Suprapubic skin (tissue), 4 donors: ENCODE measurements around the gene PRXL2A. TPM values are rescaled to one million over a fixed set of nuclear protein-coding genes. Genes with fewer than 3 reads are reported as not detected.
A peak's percentile ranks its signal among the peaks of the same experiment; 100 is the strongest.
"Not testable (repeated sequence)": the region's sequence is repeated elsewhere in the genome, so short reads cannot be mapped to it uniquely, and the experiment has no call there.

Experiments used
- DNase-seq, 2 donors: peaks; one replicate each; pipeline ENCODE4 v3.0.0-alpha.2; 2019; ENCODE audit warnings: low spot score in 2 of 2
- H3K27ac ChIP-seq: fragments of 200-600 bp; sonication (generic); one replicate; pipeline ENCODE4 v1.5.1; 2019
- H3K27me3 ChIP-seq: fragments of 200-600 bp; sonication (generic); one replicate; pipeline ENCODE4 v1.5.1; 2019
- H3K36me3 ChIP-seq: fragments of 200-600 bp; sonication (generic); one replicate; pipeline ENCODE4 v1.5.1; 2019
- H3K4me1 ChIP-seq: fragments of 200-600 bp; sonication (generic); one replicate; pipeline ENCODE4 v1.5.1; 2019
- H3K4me3 ChIP-seq: fragments of 200-600 bp; sonication (generic); one replicate; pipeline ENCODE4 v1.5.1; 2019; ENCODE audit warnings: mild to moderate bottlenecking
- H3K9me3 ChIP-seq: fragments of 200-600 bp; sonication (generic); one replicate; pipeline ENCODE4 v1.5.1; 2019
- EP300 ChIP-seq: sonication (generic); formaldehyde crosslinking; IDR thresholded peaks from one replicate; pipeline ENCODE4 v1.6.1; 2017; ENCODE audit warnings: antibody characterized with exemption
- POLR2A ChIP-seq, 2 donors: fragments of 450-650 bp; IDR thresholded peaks; one replicate each; pipeline ENCODE4 v1.6.1; 2017; ENCODE audit warnings: antibody characterized with exemption in 2 of 2, mild to moderate bottlenecking in 2 of 2, moderate library complexity in 2 of 2
- POLR2AphosphoS5 ChIP-seq, 3 donors: sonication (generic); formaldehyde crosslinking; IDR thresholded peaks; one replicate each; pipeline ENCODE4 v1.6.1; 2017; ENCODE audit warnings: antibody characterized with exemption in 3 of 3
- WGBS: methylation state at CpG from one replicate; pipeline ENCODE4 v1.1.5; 2018; 5-methylcytosine and 5-hydroxymethylcytosine counted together
- total RNA-seq, 4 donors: library from RNA; depleted of rRNA; stranded (reverse); fragments of >200 nt; gene quantifications; one replicate each; pipeline ENCODE4 v1.1.0, GENCODE V29; 2016
- TF ChIP-seq, protein P1 (sequence below), 2 donors: fragments of 200-600 bp in 1 of 2; fragments of 450-650 bp in 1 of 2; sonication (generic) in 1 of 2; IDR thresholded peaks; one replicate each; pipeline ENCODE4 v1.5.1; 2016 to 2019; ENCODE audit warnings: antibody characterized with exemption in 2 of 2, mild to moderate bottlenecking in 1 of 2, moderate library complexity in 1 of 2

PRXL2A gene
- total RNA-seq, 4 donors from 2014 or later, result 91.0 to 106 (median 105) TPM

DNA sequence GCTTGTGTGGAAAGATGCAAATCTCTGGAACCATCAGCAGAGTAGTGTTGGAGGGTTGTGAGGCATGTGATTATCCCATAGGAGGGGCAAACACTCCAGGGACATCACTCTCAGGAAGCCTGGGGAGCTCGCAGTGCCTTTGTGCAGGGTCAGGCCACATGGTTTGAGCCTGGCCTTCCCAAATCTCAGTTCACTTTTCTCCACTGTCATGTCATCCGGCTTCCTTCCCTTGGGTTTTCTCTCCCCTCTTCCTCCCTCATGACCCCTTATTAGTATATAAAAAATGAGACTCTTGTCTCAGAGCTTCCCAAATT is 66.2 kb downstream of the PRXL2A start:
- 66% methylated on average over 2 of the region's 2 CpGs for WGBS
- TF ChIP-seq POLR2AphosphoS5 (IDR thresholded peaks at IDR 0.05), result no peak
- no peak for TF ChIP-seq POLR2A (IDR thresholded peaks at IDR 0.05)
- no peak for TF ChIP-seq EP300
- TF ChIP-seq, protein P1, sequence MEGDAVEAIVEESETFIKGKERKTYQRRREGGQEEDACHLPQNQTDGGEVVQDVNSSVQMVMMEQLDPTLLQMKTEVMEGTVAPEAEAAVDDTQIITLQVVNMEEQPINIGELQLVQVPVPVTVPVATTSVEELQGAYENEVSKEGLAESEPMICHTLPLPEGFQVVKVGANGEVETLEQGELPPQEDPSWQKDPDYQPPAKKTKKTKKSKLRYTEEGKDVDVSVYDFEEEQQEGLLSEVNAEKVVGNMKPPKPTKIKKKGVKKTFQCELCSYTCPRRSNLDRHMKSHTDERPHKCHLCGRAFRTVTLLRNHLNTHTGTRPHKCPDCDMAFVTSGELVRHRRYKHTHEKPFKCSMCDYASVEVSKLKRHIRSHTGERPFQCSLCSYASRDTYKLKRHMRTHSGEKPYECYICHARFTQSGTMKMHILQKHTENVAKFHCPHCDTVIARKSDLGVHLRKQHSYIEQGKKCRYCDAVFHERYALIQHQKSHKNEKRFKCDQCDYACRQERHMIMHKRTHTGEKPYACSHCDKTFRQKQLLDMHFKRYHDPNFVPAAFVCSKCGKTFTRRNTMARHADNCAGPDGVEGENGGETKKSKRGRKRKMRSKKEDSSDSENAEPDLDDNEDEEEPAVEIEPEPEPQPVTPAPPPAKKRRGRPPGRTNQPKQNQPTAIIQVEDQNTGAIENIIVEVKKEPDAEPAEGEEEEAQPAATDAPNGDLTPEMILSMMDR (IDR thresholded peaks at IDR 0.05), result no peak
- Histone ChIP-seq H3K4me1 (peaks cover 70% of the 10 kb centered on the region), H3K4me3 (no peak overlapping the region), H3K27ac (peak overlapping the region; percentile 88), H3K36me3 (peaks cover 17% of the 10 kb centered on the region), H3K9me3 (no peaks in the 10 kb centered on the region), H3K27me3 (no peaks in the 10 kb centered on the region)
- DNase-seq, result no peak

DNA sequence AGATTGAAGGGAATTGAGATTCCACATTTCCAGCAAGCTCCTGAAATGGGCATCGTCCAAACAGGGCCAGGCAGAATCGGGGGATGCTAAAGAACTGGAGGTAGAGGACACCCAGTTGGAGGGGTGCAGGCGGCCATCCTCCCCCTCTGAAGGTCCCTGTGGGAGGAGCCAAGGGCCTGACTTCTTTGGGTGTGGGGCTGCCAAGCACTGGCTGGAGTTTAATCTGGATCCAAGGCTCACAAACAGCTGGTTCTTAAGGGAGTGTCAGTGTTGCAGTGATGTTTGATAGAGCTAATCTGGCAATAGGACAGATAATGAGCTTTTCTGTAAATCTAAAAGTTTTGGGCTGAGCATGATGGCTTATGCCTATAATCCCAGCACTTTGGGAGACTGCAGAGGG is 66.6 kb downstream of the PRXL2A start:
- Histone ChIP-seq H3K9me3 (no peaks in the 10 kb centered on the region), H3K27me3 (no peaks in the 10 kb centered on the region), H3K36me3 (peaks cover 16% of the 10 kb centered on the region), H3K4me3 (no peak overlapping the region), H3K27ac (peak overlapping the region; percentile 88), H3K4me1 (peaks cover 66% of the 10 kb centered on the region)
- DNase-seq, result no peak
- TF ChIP-seq EP300 (no peak), POLR2A (IDR thresholded peaks at IDR 0.05) (no peak), POLR2AphosphoS5 (IDR thresholded peaks at IDR 0.05) (no peak)
- TF ChIP-seq, protein P1 (IDR thresholded peaks at IDR 0.05), result no peak
- whole genome bisulfite sequencing, result 41% methylated on average over 3 of the region's 3 CpGs

DNA sequence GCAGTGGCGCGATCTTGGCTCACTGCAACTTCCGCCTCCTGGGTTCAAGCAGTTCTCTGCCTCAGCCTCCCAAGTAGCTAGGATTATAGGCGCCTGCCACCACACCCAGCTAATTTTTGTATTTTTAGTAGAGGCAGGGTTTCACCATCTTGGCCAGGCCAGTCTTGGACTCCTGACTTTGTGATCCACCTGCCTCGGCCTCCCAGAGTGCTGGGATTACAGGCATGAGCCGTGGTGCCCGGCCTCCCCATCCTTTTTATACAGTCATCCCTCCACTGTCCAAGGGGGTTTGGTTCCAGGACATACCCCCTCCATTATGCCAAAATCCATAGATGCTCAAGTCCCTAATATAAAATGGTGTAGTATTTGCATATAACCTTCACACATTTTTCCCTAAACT is 67.3 kb downstream of the PRXL2A start:
- Histone ChIP-seq H3K27ac (peak overlapping the region; percentile 88), H3K4me1 (peaks cover 59% of the 10 kb centered on the region), H3K36me3 (peaks cover 10% of the 10 kb centered on the region)
- not testable (repeated sequence) for H3K4me3 ChIP-seq, H3K27me3 ChIP-seq, DNase-seq, H3K9me3 ChIP-seq
- 93% methylated on average over 7 of the region's 7 CpGs for WGBS

DNA sequence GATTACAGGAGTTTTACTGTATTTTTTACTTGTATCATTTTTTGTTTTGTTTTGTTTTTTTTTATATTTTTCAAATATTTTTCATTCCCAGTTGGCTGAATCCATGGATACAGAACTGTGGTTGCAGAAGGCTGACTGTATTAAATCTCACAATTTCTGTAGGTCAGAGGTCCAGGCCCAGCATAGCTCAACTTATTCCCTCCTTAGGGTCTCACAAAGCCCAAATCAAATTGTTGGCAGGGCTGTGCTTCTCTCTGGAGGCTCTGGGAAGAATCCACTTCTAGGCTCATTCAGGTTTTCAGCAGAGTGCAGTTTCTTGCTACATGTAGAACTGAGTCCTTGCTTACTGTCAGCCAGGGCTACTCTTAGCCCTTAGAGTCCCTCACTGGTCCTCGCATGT is 68.3 kb downstream of the PRXL2A start:
- 100% methylated on average over 1 of the region's 1 CpG for WGBS
- H3K4me1 ChIP-seq, result peaks cover 49% of the 10 kb centered on the region

DNA sequence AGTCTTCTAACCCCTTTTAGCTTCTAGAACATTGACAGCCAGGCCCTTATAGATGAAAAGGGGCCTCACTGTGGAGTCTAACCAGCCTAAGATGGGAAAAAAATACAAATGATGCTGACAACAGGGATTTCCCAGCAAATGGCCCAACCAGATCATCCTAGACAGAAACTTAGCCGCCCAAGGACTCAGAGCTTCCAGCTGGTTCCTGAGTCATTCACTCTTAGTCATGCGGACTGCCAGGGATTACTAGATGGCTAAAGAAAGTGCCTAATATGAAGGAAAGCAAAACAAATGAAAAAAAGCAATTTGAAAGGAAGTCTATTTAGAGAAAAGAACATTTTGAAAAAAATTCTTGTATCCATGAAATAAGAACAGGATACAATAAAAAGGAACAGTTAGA is 69.5 kb downstream of the PRXL2A start:
- WGBS, result 54% methylated on average over 2 of the region's 2 CpGs
- DNase-seq, result no peak
- H3K27me3 ChIP-seq, result no peaks in the 10 kb centered on the region
- H3K27ac ChIP-seq, result no peak overlapping the region
- H3K4me1 ChIP-seq, result peaks cover 38% of the 10 kb centered on the region
- H3K36me3 ChIP-seq, result peaks cover 10% of the 10 kb centered on the region
- TF ChIP-seq EP300 (no peak), POLR2AphosphoS5 (IDR thresholded peaks at IDR 0.05) (no peak), POLR2A (IDR thresholded peaks at IDR 0.05) (no peak)
- TF ChIP-seq, protein P1 (IDR thresholded peaks at IDR 0.05), result no peak
- H3K4me3 ChIP-seq, result no peak overlapping the region
- no peaks in the 10 kb centered on the region for H3K9me3 ChIP-seq

More for the DNA sequence above, 68.3 kb downstream of the PRXL2A start:
- Histone ChIP-seq H3K27me3 (no peaks in the 10 kb centered on the region), H3K9me3 (no peaks in the 10 kb centered on the region), H3K36me3 (peaks cover 10% of the 10 kb centered on the region), H3K27ac (peak overlapping the region; percentile 33), H3K4me3 (no peak overlapping the region)
- no peak for DNase-seq
- no peak for TF ChIP-seq POLR2A (IDR thresholded peaks at IDR 0.05)
- TF ChIP-seq POLR2AphosphoS5 (IDR thresholded peaks at IDR 0.05), result no peak
- TF ChIP-seq, protein P1 (IDR thresholded peaks at IDR 0.05), result no peak
- no peak for TF ChIP-seq EP300

DNA sequence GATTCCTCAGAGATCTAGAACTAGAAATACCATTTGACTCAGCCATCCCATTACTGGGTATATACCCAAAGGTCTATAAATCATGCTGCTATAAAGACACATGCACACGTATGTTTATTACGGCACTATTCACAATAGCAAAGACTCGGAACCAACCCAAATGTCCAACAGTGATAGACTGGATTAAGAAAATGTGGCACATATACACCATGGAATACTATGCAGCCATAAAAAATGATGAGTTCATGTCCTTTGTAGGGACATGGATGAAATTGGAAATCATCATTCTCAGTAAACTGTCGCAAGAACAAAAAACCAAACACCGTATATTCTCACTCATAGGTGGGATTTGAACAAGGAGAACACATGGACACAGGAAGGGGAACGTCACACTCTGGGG is 72.0 kb downstream of the PRXL2A start:
- not testable (repeated sequence) for H3K27me3 ChIP-seq, DNase-seq, H3K9me3 ChIP-seq, H3K4me3 ChIP-seq, H3K27ac ChIP-seq
- WGBS, result 96% methylated on average over 6 of the region's 6 CpGs
- peaks cover 37% of the 10 kb centered on the region for H3K4me1 ChIP-seq
- H3K36me3 ChIP-seq, result peaks cover 13% of the 10 kb centered on the region
